Astrocyte of the hippocampus (primary cell): ENCODE results near the gene FDCSP.
"Not testable (repeated sequence)": the region's sequence is repeated elsewhere in the genome, so short reads cannot be mapped to it uniquely, and the experiment has no call there.

Experiments used
- DNase-seq: peaks from one replicate; pipeline ENCODE4 v3.0.0; 2011; ENCODE audit warnings: low read depth, low spot score

The FDCSP gene

GRCh38 chr4:70225824-70226223 is at the start of gene FDCSP:
Gene FDCSP (plus strand): TSS chr4:70226124. CDS start chr4:70231195, 5,071 bp downstream.
- DNase-seq, result no peak

- no peak for DNase-seq
Measured at GRCh38 chr4:70177090-70177489, 48.8 kb upstream of the FDCSP start.

GRCh38 chr4:70178075-70178660 is 47.8 kb upstream of the FDCSP start:
- no peak for DNase-seq

- DNase-seq, result no peak
Measured at GRCh38 chr4:70179811-70180210, 46.1 kb upstream of the FDCSP start.

- DNase-seq, result no peak
Measured at GRCh38 chr4:70181864-70182263, 44.1 kb upstream of the FDCSP start.

GRCh38 chr4:70182517-70183167 is 43.3 kb upstream of the FDCSP start:
- no peak for DNase-seq

GRCh38 chr4:70183168-70183939 is 42.6 kb upstream of the FDCSP start:
- peak; percentile 49 for DNase-seq

GRCh38 chr4:70183940-70184246 is 42.0 kb upstream of the FDCSP start:
- DNase-seq, result no peak

GRCh38 chr4:70187216-70187615 is 38.7 kb upstream of the FDCSP start:
- no peak for DNase-seq

- DNase-seq, result no peak
Measured at GRCh38 chr4:70190579-70190978, 35.3 kb upstream of the FDCSP start.

- DNase-seq, result no peak
Measured at GRCh38 chr4:70191647-70192046, 34.3 kb upstream of the FDCSP start.

GRCh38 chr4:70192895-70193294 is 33.0 kb upstream of the FDCSP start:
- no peak for DNase-seq

GRCh38 chr4:70195425-70195824 is 30.5 kb upstream of the FDCSP start, which contains the start of gene ODAM:
Gene ODAM (plus strand): TSS chr4:70195725. CDS start chr4:70196544, 819 bp downstream.
- no peak for DNase-seq

GRCh38 chr4:70196857-70197256 is 29.1 kb upstream of the FDCSP start:
- no peak for DNase-seq

- peak; percentile 14 for DNase-seq
Measured at GRCh38 chr4:70197842-70198241, 28.1 kb upstream of the FDCSP start.

- no peak for DNase-seq
Measured at GRCh38 chr4:70203601-70204000, 22.3 kb upstream of the FDCSP start.

GRCh38 chr4:70212752-70213151 is 13.2 kb upstream of the FDCSP start:
- peak; percentile 0 for DNase-seq

- not testable (repeated sequence) for DNase-seq
Measured at GRCh38 chr4:70216109-70216508, 9.8 kb upstream of the FDCSP start.

GRCh38 chr4:70216550-70216949 is 9.4 kb upstream of the FDCSP start:
- not testable (repeated sequence) for DNase-seq

GRCh38 chr4:70221389-70221788 is 4.5 kb upstream of the FDCSP start:
- not testable (repeated sequence) for DNase-seq

- DNase-seq, result not testable (repeated sequence)
Measured at GRCh38 chr4:70221818-70222217, 4.1 kb upstream of the FDCSP start.

GRCh38 chr4:70236125-70236524 is 10.2 kb downstream of the FDCSP start:
- no peak for DNase-seq
